DND-41 (cell line): ENCODE data around the gene QSER1.

Experiments
- ATAC-seq: fragments of 200-7000 bp; cut with Tn5 transposase; 3 replicates; pipeline ENCODE4 v1.9.1; 2021; ENCODE audit warnings: low read depth; ENCODE audit not compliant: insufficient read depth
- DNase-seq: peaks from one replicate; pipeline ENCODE4 v3.0.0-alpha.2; 2020
- H2AFZ ChIP-seq: 2 replicates; pipeline ENCODE4 v1.6.0; 2012; ENCODE audit warnings: low read depth, low read length
- H3K27ac ChIP-seq: 2 replicates; pipeline ENCODE4 v1.5.1; 2012; ENCODE audit warnings: low read length, inconsistent platforms
- H3K27me3 ChIP-seq: fragments of 200-600 bp; sonication (generic); 2 replicates; pipeline ENCODE4 v1.6.0; 2012; ENCODE audit warnings: low read length, mild to moderate bottlenecking, inconsistent platforms; ENCODE audit not compliant: insufficient read depth, poor library complexity
- H3K36me3 ChIP-seq: 2 replicates; pipeline ENCODE4 v1.5.1; 2012; ENCODE audit warnings: low read length, inconsistent platforms; ENCODE audit not compliant: insufficient read depth
- H3K4me1 ChIP-seq: 2 replicates; pipeline ENCODE4 v1.5.1; 2012; ENCODE audit warnings: mild to moderate bottlenecking, low read length; ENCODE audit not compliant: insufficient read depth
- H3K4me2 ChIP-seq: 2 replicates; pipeline ENCODE4 v1.6.0; 2012; ENCODE audit warnings: mild to moderate bottlenecking, moderate library complexity, low read length, inconsistent platforms; ENCODE audit not compliant: insufficient read depth
- H3K4me3 ChIP-seq, 2 experiments: fragments of 200-600 bp in 1 of 2; shearing (Covaris generic) in 1 of 2; 2 replicates each; pipeline ENCODE4 v1.5.1; 2012 to 2016; ENCODE audit warnings: inconsistent platforms in 2 of 2, low read length in 2 of 2, mild to moderate bottlenecking in 2 of 2, low read depth in 1 of 2, moderate library complexity in 1 of 2
- H3K79me2 ChIP-seq: 2 replicates; pipeline ENCODE4 v1.6.0; 2012; ENCODE audit warnings: low read length, inconsistent platforms; ENCODE audit not compliant: insufficient read depth
- H3K9ac ChIP-seq: 2 replicates; pipeline ENCODE4 v1.6.0; 2012; ENCODE audit warnings: low read depth, mild to moderate bottlenecking, inconsistent platforms, low read length, moderate library complexity
- H3K9me3 ChIP-seq: 2 replicates; pipeline ENCODE4 v1.5.1; 2012; ENCODE audit warnings: low read length, moderate library complexity, mild to moderate bottlenecking, inconsistent platforms; ENCODE audit not compliant: insufficient read depth, severe bottlenecking
- H4K20me1 ChIP-seq: 2 replicates; pipeline ENCODE4 v1.6.0; 2012; ENCODE audit warnings: low read length; ENCODE audit not compliant: insufficient read depth
- CTCF ChIP-seq: IDR thresholded peaks from 2 replicates; pipeline ENCODE4 v1.5.1; 2012; ENCODE audit warnings: borderline replicate concordance, low read length, moderate library complexity, mild to moderate bottlenecking; ENCODE audit not compliant: poor library complexity, severe bottlenecking; ENCODE audit errors: extremely low read depth
- EZH2 ChIP-seq: IDR thresholded peaks from 3 replicates; pipeline ENCODE4 v1.6.1; 2012; ENCODE audit warnings: borderline replicate concordance, low read depth, mild to moderate bottlenecking, moderate library complexity, low read length, inconsistent platforms; ENCODE audit not compliant: severe bottlenecking

QSER1 gene

GRCh38 chr11:32905028-32905667 lies 12.5 kb downstream of the QSER1 start:
- no peak overlapping the region for H3K9ac ChIP-seq
- H3K9me3 ChIP-seq = no peaks in the 10 kb centered on the region
- no peak overlapping the region for H2AFZ ChIP-seq
- H4K20me1 ChIP-seq = peaks cover 66% of the 10 kb centered on the region
- H3K4me3 ChIP-seq = no peak overlapping the region
- DNase-seq (no peak), ATAC-seq (no peak)
- H3K79me2 ChIP-seq = peaks cover 99% of the 10 kb centered on the region
- no peak overlapping the region for H3K27ac ChIP-seq
- no peaks in the 10 kb centered on the region for H3K27me3 ChIP-seq
- TF ChIP-seq EZH2 (no peak), CTCF (no peak)
- peaks cover 21% of the 10 kb centered on the region; the same call in 1 of the 2 replicates for H3K36me3 ChIP-seq
- H3K4me2 ChIP-seq = no peak overlapping the region
- H3K4me1 ChIP-seq = no peaks in the 10 kb centered on the region

GRCh38 chr11:32908619-32909018 lies 16.0 kb downstream of the QSER1 start:
- H3K79me2 ChIP-seq = peaks cover 98% of the 10 kb centered on the region
- TF ChIP-seq EZH2 = no peak
- TF ChIP-seq CTCF = no peak
- no peaks in the 10 kb centered on the region for H3K4me1 ChIP-seq

GRCh38 chr11:32911413-32911812 lies 18.8 kb downstream of the QSER1 start:
- Histone ChIP-seq H3K27ac (no peak overlapping the region), H3K79me2 (peaks cover 98% of the 10 kb centered on the region), H3K4me2 (no peak overlapping the region), H3K4me1 (no peaks in the 10 kb centered on the region), H4K20me1 (peaks cover 40% of the 10 kb centered on the region; the same call in 1 of the 2 replicates), H3K9me3 (no peaks in the 10 kb centered on the region), H3K36me3 (peaks cover 11% of the 10 kb centered on the region; the same call in 1 of the 2 replicates), H3K4me3 (no peak overlapping the region), H3K27me3 (no peaks in the 10 kb centered on the region), H2AFZ (no peak overlapping the region), H3K9ac (no peak overlapping the region)
- DNase-seq = no peak
- TF ChIP-seq EZH2 (no peak), CTCF (no peak)
- no peak for ATAC-seq

More at GRCh38 chr11:32908619-32909018, 16.0 kb downstream of the QSER1 start:
- Histone ChIP-seq H2AFZ (no peak overlapping the region), H3K9ac (no peak overlapping the region), H3K27ac (no peak overlapping the region), H3K27me3 (no peaks in the 10 kb centered on the region), H4K20me1 (peaks cover 52% of the 10 kb centered on the region; the same call in 1 of the 2 replicates), H3K4me2 (no peak overlapping the region), H3K9me3 (no peaks in the 10 kb centered on the region), H3K36me3 (peaks cover 20% of the 10 kb centered on the region; the same call in 1 of the 2 replicates), H3K4me3 (no peak overlapping the region)
- ATAC-seq (no peak), DNase-seq (no peak)
